HL-60/S4 treated with retinoic acid at 250 ng/mL for 4 days and 3 days (cell line): Measurements from ENCODE around the gene CABLES1.

Source experiments
- in situ Hi-C: fragments of 300-500 bp; cut with MboI; formaldehyde crosslinking; loops from 2 replicates; pipeline ENCODE4 v1.7.0; 2022; ENCODE audit warnings: low sequenced_read_pairs

The CABLES1 gene

DNA sequence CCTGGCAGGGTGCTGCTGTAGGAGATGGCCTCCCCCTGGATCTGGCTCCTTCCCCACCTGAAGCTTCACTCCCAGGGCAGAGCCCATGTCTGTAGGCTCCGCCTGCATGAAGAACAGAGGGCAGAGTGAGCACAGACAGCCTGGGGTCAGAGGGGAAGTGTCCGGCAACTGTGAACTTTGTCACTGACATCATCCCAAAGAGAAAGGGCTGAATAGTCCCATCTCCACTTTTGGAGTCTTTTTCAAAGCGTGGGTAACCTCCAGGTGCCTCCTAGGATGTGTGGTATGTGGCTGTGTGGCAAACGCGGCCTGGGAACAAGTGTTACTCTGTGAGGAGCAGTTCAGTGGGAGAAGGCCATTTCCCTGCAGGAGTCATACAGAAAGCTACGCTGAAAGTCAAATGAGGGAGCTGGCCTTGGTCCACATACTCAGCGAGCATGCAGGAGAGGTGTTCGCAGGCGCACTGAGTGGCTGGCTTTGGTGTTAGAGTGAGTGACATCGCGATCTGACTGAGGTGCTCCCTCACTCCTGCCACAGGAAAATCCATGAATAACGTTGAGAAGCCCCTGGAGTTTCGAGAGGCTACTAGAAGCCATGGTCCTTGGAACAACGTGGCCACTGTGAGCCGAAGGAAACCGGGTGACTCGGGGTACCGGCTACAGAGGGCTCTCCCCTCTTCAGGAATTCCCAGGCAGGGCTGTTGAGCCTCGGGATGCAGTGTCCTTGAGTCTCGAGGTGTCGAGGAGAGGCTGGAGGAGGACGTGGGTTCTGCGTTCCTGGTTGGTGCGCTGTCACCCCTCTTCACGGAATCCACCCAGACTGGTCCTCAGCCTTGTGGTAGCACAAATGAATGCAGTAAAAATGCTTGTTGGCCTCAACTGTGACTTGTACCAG, 54.7 kb downstream of the CABLES1 start:
- in situ Hi-C loops, result no loop called here

- in situ Hi-C loops, result no loop called here
Measured at GRCh38 chr18:23191232-23191631, 55.9 kb downstream of the CABLES1 start.

DNA sequence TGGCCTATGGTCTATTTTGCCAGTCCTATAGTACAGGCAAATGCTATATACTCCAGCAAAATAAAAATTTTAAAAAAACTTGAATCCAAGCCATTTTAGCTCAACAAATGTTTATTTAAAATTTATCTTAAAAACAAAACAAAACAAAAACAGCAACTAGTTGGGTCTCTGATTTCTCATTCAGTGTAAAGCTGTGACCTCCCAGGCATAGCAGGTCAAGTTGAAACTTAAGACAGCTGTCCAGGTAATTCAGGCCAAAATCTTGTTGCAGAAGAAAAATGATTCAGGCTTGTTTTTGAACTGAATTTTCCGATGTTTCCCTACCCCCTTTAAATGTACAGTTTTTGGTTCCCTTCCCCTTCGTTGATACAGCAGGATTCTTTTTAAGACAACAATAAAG, 58.5 kb downstream of the CABLES1 start:
- in situ Hi-C loops, result no loop called here

- in situ Hi-C loops, result no loop called here
Measured at GRCh38 chr18:23194155-23194996, 59.1 kb downstream of the CABLES1 start.

- in situ Hi-C loops, result no loop called here
Measured at GRCh38 chr18:23194997-23195957, 60.0 kb downstream of the CABLES1 start.

- in situ Hi-C loops, result no loop called here
Measured at GRCh38 chr18:23196119-23197007, 61.1 kb downstream of the CABLES1 start.

- in situ Hi-C loops, result no loop called here
Measured at GRCh38 chr18:23198217-23198845, 63.0 kb downstream of the CABLES1 start.

DNA sequence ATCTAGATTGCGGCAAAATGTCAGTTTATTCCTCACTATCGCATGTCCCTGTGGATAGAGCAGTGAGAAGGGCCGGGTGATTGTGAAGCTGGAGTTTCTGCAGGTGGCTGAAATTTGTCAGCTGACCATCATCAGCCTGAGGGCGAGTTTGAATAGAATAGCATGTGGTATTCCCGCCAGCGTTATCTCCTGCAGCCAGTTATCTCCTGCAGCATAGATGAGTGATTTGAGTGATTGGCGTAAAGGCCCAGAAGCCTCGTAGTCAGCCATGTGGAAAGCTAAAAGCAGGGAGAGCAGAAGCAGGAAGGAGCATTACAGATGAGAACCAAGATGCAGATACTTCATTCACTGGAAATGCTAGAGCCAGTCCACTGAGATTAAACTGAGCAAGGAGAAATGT, 65.5 kb downstream of the CABLES1 start:
- in situ Hi-C loops, result no loop called here

DNA sequence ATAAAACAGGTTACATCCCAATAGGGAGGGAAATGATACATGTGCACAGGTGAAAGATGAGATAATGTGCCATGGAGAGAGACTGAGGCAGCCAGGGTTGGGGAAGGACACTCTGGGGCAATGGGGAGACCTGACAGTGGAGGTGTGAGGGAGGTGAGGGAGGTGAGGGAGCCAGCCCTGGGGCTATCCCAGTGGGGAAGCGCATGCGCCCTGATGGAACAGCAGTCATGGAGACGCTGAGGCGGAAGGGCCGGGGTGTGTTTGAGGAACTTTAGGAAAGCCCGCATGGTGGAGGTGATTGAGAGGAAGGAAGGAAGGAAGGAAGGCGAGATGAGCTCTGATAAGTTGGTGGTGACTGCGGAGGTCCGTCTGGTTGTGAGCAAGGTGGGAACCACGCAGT, 66.5 kb downstream of the CABLES1 start:
- in situ Hi-C loops, result no loop called here

- in situ Hi-C loops, result no loop called here
Measured at GRCh38 chr18:23203891-23204432, 68.7 kb downstream of the CABLES1 start.

- in situ Hi-C loops, result no loop called here
Measured at GRCh38 chr18:23204589-23205235, 69.4 kb downstream of the CABLES1 start.

- in situ Hi-C loops, result no loop called here
Measured at GRCh38 chr18:23205980-23206379, 70.7 kb downstream of the CABLES1 start.

DNA sequence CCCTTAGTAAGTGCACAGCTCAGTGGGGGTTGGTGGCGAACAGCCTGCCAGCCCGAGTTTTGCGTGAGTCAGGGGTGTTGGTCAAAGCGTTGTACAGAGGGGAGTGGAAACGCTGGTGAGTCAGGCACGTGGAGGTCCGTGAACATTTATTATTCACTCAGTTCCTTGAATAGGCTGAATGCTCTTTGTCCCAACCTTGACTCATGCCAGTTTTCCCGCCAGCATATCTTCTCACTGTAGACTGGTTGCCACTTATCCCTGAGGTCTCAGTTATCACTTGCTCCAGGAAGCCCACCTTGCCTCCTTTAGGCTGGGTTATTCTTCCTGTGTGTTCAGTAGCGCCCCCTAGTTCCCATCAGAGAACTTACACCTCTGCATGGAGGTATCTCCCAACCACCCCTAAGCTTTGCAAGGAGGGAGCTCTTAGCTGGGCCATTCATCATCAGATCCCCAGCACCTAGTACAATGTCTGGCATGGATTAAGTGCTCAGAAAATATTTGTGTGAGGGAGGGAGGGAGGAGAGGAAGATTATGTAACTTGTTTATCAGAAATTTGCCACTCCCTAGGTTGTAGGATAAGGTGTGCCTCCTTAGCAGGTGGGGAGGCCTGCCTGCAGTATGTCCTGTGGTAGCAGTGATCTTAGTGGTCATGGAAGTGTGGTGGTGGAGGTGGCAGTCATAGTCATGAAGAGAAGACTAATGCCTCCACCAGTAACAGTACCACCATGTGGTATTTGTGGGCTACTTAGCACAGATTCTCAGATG, 72.1 kb downstream of the CABLES1 start:
- in situ Hi-C loops, result no loop called here

GRCh38 chr18:23207994-23208393, 72.7 kb downstream of the CABLES1 start:
- in situ Hi-C loops, result no loop called here

DNA sequence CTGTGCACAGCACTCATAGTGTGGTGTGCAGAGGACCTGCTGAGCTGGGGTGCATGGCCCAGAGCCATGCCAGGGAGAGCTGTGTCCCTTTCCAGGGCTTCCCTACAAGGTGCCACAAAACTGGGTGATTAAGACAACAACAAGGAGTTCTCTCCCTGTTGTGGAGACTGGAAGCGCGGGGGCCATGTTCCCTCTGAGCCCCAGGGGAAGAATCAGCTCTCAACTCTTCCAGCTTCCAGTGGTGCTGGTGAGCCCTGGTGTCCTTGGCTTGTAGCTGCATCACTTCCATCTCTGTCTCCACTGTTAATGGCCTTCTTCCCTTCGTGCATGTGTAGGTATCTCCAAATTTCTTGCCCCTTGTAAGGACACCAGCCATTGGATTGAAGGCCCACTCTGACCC, 73.3 kb downstream of the CABLES1 start:
- in situ Hi-C loops, result no loop called here

DNA sequence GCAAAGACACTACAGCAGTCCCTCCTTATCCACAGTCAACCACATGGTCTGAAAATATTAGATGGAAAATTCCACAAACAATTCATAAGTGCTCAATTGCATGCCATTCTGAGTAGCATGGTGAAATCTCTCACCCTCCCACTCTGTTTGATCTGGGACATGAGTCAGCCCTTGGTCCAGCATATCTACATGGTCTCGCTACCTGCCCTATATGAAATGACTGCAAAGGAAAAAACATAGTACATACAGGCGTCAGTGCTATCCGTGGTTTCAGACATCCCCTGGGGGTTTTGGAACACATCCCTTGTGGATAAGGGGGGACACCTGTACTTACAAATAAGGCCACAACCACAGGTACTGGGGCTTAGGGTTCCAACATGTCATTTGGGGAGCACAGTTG, 73.7 kb downstream of the CABLES1 start:
- in situ Hi-C loops, result no loop called here

GRCh38 chr18:23209796-23210195, 74.5 kb downstream of the CABLES1 start:
- in situ Hi-C loops, result no loop called here

DNA sequence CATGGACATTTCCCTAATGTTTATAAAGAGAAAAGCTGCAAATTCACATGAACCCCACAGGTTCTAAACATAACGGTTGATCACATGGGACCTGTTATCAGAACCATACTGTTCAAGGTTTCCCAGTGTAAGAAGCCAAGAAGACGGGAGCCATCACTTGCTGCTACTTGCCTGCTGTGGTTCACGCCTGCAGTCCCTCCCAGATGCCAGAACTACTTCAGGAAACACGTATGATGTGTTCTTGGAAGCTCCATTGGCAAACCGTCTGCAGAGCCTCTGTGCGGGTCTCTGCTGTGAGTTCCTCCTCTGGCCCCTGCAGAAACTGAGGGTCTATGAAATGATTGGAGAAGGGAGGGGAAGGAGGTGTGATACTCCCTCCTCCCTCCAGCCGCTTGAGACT, 75.2 kb downstream of the CABLES1 start:
- in situ Hi-C loops, result no loop called here
